ENCODE results near the gene NUP160. TPM values are rescaled to one million over a fixed set of nuclear protein-coding genes. Genes with fewer than 3 reads are reported as not detected.
"Not testable (repeated sequence)": the region's sequence is repeated elsewhere in the genome, so short reads cannot be mapped to it uniquely, and the experiment has no call there.

NUP160 gene
- total RNA-seq, 2 donors from 2014 or later: 13.7 to 18.3 TPM

DNA sequence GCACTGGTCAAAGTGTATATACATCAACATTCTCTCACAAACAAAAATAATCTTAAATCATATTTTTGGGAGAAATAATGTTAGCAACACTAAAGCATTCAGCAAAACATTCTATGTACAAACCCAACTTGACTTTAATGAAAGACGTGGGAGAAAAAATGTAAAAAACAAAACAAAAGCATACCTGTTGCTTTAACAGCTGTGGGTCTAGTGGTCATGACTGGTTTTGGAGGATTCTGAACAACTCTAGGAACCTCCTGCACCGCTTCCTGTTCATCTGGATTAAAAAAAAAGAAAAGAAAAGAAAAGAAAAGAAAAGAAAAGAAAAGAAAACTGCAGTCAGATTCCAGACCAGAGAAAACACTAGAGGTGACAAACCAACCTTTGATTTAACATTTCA lies 83.1 kb downstream of the NUP160 start:
- intact Hi-C loops (cut with DNase I): no loop called here
- ATAC-seq (no peak), DNase-seq (no peak)

DNA sequence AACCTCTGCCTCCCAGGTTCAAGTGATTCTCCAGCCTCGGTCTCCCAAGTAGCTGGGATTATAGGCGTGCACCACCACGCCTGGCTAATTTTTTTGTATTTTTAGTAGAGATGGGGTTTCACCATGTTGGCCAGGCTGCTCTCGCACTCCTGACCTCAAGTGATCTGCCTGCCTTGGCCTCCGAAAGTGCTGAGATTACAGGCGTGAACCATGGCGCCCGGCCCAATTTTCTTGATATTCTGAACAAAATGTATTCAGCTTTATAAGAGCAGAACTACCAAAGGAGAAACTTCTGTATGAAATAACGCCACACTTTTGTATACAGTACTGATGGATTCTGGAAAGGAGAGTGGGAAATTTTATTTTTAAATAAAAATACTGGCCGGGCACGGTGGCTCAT lies 88.9 kb downstream of the NUP160 start:
- DNase-seq; ATAC-seq; intact Hi-C loops (cut with DNase I): not testable (repeated sequence)

DNA sequence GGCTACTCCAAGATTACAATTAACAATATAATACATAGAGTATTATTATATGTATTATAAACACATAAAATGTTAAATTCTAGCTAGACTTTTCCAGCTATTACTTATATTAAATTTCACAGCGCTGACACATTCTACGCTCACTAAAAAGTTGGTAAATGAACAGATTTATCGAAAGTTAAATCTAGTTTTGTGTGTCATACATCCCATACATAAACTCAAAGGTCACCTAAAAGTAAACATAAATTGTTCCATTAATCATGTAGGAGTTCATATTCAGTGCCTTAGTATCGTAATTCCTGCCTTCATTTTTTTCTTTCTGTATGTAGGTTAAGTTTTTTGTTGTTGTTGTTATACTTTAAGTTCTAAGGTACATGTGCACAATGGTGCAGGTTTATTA lies 91.9 kb downstream of the NUP160 start:
- ATAC-seq (no peak), DNase-seq (no peak)
- intact Hi-C loops (cut with DNase I): no loop called here

DNA sequence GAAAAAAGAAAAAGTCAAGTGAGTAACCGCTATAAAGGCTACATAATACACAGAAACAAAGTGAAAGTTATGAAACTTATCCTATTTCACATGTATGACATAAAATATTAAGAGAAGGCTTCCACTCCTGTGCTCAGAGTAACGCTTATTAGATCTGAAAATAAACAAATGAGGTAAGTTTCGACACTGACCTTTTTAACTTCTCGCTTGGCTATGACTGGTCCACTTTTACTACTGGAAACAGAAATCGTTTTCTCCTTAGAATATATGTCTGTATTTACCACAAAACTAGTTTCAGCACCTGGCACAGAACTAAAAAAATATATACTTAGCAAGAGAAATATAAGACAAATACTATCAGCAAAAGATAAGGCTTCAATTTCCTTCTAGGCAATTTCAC lies 97.4 kb downstream of the NUP160 start:
- ATAC-seq (no peak), DNase-seq (no peak)
- intact Hi-C loops (cut with DNase I): no loop called here

DNA sequence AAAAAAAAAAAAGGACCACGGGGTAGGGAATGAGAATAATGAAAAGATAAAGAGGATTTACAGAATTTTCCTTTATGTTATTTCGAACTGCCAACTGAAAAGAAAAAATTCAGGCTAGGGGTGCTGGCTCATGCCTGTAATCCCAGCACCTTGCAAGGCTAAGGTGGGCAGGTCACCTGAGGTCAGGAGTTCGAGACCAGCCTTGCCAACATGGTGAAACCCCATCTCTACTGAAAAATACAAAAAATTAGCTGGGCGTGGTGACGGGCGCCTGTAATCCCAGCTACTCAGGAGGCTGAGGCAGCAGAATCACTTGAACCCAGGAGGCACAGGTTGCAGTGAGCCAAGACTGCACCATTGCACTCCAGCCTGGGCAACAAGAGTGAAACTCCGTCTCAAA lies 105.7 kb downstream of the NUP160 start:
- not testable (repeated sequence) for DNase-seq

DNA sequence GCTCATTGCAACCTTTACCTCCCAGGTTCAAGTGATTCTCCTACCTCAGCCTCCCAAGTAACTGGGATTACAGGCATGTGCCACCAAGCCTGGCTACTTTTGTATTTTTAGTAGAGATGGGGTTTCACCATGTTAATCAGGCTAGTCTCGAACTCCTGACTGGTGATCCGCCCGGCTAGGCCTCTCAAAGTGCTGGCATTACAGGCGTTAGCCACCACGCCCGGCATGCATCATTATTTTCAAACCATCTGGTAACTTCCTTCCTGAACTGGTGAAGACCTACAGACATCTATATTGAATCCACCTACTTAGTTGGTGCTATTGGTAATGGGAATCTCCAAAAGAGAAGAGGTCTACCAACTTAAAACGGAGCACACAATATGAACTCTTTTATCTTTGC lies 110.3 kb downstream of the NUP160 start:
- not testable (repeated sequence) for DNase-seq, ATAC-seq
- intact Hi-C loops (cut with DNase I): loop anchor here in 1 of 2 donors (10.0 kb wide), 1 partner anchor 77 kb away; no protein-coding TSS in a partner anchor

More for the DNA sequence above, 105.7 kb downstream of the NUP160 start:
- intact Hi-C loops (cut with DNase I): loop anchor here in 1 of 2 donors (5.0 kb wide), 1 partner anchor 65 kb away; no protein-coding TSS in a partner anchor
- not testable (repeated sequence) for ATAC-seq

DNA sequence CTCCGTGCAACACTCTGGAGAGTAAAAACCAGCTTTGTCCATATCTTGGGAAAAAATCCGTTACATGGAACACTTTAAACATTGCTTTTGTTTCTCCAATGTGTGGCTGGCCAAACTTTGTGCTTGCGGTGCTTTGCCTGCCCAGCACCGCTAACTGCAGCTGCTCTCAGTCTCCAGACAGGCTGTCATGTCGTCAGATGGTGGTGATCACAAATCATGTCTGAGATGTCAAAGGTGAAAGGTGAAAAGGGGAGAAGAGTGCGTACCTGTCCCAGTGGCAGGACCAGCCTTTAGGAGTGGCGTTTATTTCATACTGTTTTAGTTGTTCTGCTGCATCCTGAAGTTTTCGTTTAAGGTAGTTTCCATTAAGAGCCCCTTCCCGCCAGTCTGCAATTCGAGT lies 115.9 kb downstream of the NUP160 start:
- DNase-seq: no peak
- ATAC-seq: no peak
- intact Hi-C loops (cut with DNase I): loop anchor here in 1 of 2 donors (10.0 kb wide), 1 partner anchor 83 kb away; no protein-coding TSS in a partner anchor

DNA sequence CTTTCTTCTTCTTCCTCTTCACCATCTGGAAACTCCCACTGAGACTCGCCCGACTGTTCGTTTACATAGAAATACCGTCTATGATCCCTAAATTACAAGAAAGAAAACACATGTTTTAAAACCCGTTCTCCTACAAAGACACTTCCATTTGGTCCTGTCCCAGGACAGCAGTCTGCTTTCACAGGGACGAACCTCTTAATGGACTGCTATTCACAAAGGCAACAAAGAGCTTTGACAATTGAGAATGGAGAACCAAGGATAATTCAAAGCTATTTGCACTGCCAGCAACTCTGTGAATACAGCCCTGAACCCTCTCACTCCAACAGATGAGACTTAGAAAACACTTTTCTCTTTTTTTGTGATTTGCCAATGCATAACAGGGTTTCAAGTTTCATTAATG lies 116.7 kb downstream of the NUP160 start:
- ATAC-seq (no peak), DNase-seq (no peak)
- intact Hi-C loops (cut with DNase I): loop anchor here in 1 of 2 donors (10.0 kb wide), 1 partner anchor 83 kb away; no protein-coding TSS in a partner anchor

Other genes with a start within 250 kb of the NUP160 start
- gene MTCH2, start 205.8 kb downstream of the NUP160 start, total RNA-seq: 10 to 100 TPM; 82.8 to 92.8 TPM
- gene AGBL2, start 133.0 kb downstream of the NUP160 start, total RNA-seq: under 1 TPM in 1 of 2 donors, not detected in 1; 0.44 TPM
- gene FNBP4, start 81.0 kb downstream of the NUP160 start, total RNA-seq: 10 to 100 TPM; 30.6 to 50.1 TPM
- 1 to 10 TPM; 6.7 TPM for gene PTPRJ, start 132.2 kb upstream of the NUP160 start, total RNA-seq